Left colon (tissue), 2 donors: ENCODE results near the gene C16orf54. TPM values are rescaled to one million over a fixed set of nuclear protein-coding genes. Genes with fewer than 3 reads are reported as not detected.
"Not testable (repeated sequence)": the region's sequence is repeated elsewhere in the genome, so short reads cannot be mapped to it uniquely, and the experiment has no call there.

ENCODE experiments used
- ATAC-seq: fragments of 200-7000 bp; cut with Tn5 transposase; one replicate; pipeline ENCODE4 v1.9.1; 2020; ENCODE audit warnings: mild to moderate bottlenecking, moderate library complexity
- DNase-seq, 2 donors: peaks; one replicate each; pipeline ENCODE4 v3.0.0-alpha.2; 2020
- intact Hi-C, 2 donors: fragments of 100-400 bp; cut with DNase I in 1 of 2; cut with micrococcal nuclease in 1 of 2; formaldehyde crosslinking; loops; one replicate each; pipeline versions ENCODE4 v1.11.2 to v1.14.0; 2022; cut with DNase I, micrococcal nuclease
- total RNA-seq, 2 donors: library from RNA; stranded (reverse); fragmentation: NEBNext Ultra II Directional; extraction: Animal tissue kit (Norgen Biotek cat#: 25700); gene quantifications; one replicate each; pipeline ENCODE4 v1.2.1, GENCODE V29; 2021
- donor health status: DM: no; HTN: no; CAD: no.
- donor health status: DM: yes; HTN: yes; CAD: no.

The C16orf54 gene
- total RNA-seq, 2 donors from 2014 or later: 1.6 to 3.2 TPM

DNA sequence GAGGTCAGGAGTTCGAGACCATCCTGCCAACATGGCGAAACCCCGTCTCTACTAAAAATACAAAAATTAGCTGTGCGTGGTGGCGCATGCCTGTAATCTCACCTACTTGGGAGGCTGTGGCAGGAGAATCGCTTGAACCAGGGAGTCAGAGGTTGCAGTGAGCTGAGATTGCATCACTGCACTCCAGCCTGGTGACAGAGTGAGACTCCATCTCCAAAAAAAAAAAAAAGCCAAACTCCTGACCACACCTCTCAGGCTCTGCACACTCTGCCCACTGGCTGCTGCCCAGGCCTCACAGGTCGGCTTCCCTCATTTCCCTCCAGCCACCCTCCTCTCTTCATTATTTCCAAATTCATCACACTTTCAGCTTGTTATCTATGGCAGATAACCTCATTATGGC lies 26.5 kb upstream of the C16orf54 start:
- DNase-seq, intact Hi-C loops, ATAC-seq: not testable (repeated sequence)

DNA sequence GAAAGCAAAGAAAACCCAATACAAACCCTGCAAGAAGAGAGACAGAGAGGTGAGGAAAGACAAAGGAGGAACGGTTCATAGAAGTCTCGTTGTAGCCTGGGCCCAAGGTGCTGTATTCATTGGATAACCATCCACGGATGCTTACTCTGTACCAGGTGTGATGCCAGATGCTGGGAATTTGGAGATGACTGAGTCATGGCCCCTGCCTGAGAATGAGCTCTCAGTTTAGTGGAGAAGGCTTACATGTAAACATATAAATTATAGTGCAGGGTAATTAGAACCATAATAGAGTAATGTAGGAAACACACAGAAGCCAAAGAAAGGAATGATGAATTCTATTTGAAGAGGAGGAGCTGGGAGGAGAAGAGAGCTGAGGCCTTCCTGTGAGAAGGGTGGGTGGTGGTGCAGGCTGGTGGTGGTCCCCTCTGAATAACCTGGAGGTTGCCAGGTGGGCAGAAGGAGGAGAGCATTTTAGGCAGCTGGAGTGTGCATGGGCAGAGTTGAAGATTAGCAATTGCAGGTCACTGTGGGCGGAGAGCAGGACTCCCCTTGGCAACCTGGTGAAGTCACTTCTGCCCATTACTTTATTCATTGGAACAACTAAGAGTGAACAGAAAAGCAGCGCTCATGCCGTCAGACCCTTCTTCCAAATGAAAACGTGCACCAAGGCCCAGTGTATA lies 24.6 kb upstream of the C16orf54 start:
- ATAC-seq (peak; percentile 59), DNase-seq (peak in 1 of 2 donors; percentile 45)
- intact Hi-C loops: no loop called here

GRCh38 chr16:29769507-29769906 lies 23.7 kb upstream of the C16orf54 start:
- intact Hi-C loops: no loop called here
- no peak for ATAC-seq
- no peak for DNase-seq

- ATAC-seq (no peak), DNase-seq (no peak)
- intact Hi-C loops: no loop called here
Observed at GRCh38 chr16:29767062-29767461, 21.3 kb upstream of the C16orf54 start.

GRCh38 chr16:29766571-29766970 lies 20.8 kb upstream of the C16orf54 start:
- ATAC-seq (no peak), DNase-seq (no peak)
- intact Hi-C loops: no loop called here

- ATAC-seq (peak; percentile 86), DNase-seq (peak; percentile 59 to 81)
- intact Hi-C loops: no loop called here
Observed at GRCh38 chr16:29765167-29766032, 19.6 kb upstream of the C16orf54 start.

GRCh38 chr16:29763326-29763725 lies 17.5 kb upstream of the C16orf54 start:
- ATAC-seq (no peak), DNase-seq (no peak)
- intact Hi-C loops: no loop called here

DNA sequence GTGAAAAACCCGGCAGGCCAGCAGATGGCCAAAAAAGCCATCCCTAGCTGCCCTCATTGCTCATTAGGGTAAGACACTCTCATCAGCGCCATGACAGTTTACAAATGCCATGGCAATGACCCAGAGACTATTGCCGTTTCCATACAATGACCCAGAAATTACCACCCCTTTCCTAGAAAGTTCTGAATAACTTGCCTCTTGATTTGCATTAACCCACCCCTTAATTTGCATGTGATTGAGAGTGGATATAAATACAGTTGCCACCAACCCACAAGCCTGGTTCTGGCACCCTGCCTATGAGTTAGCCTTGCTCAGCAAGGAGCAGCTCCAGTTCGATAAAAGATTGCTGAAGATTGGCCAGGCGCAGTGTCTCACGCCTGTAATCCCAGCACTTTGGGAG lies 16.1 kb upstream of the C16orf54 start:
- intact Hi-C loops: no loop called here
- ATAC-seq: no peak
- DNase-seq: no peak

- DNase-seq: peak in 1 of 2 donors; percentile 45
- intact Hi-C loops: not testable (repeated sequence)
- ATAC-seq: peak; percentile 52
Observed at GRCh38 chr16:29761280-29761651, 15.5 kb upstream of the C16orf54 start.

GRCh38 chr16:29760567-29761279 lies 14.9 kb upstream of the C16orf54 start:
- no peak for DNase-seq
- intact Hi-C loops: no loop called here

GRCh38 chr16:29757950-29758466 lies 12.2 kb upstream of the C16orf54 start:
- no peak for DNase-seq
- ATAC-seq: no peak
- intact Hi-C loops: no loop called here

More at GRCh38 chr16:29760567-29761279, 14.9 kb upstream of the C16orf54 start:
- ATAC-seq: peak; percentile 70

GRCh38 chr16:29757086-29757485 lies 11.3 kb upstream of the C16orf54 start:
- intact Hi-C loops, DNase-seq, ATAC-seq: not testable (repeated sequence)

- intact Hi-C loops: no loop called here
- ATAC-seq (peak; percentile 36), DNase-seq (no peak)
Observed at GRCh38 chr16:29756654-29757053, 10.9 kb upstream of the C16orf54 start.

- ATAC-seq: no peak
Observed at GRCh38 chr16:29753516-29753915, 7.7 kb upstream of the C16orf54 start.

DNA sequence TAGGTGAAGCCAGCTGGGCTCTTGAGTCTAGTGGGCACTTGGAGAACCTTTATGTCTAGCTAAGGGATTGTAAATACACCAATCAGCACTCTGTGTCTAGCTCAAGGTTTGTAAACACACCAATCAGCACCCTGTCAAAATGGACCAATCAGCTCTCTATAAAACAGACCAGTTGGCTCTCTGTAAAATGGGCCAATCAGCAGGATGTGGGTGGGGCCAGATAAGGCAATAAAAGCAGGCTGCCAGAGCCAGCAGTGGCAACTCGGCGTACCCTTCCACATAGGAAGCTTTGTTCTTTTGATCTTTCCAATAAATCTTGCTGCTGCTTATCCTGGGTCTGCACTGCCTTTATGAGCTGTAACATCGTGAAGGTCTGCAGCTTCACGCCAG lies 3.0 kb upstream of the C16orf54 start:
- ATAC-seq: peak; percentile 2
- intact Hi-C loops, DNase-seq: not testable (repeated sequence)

More at GRCh38 chr16:29753516-29753915, 7.7 kb upstream of the C16orf54 start:
- intact Hi-C loops: no loop called here
- no peak for DNase-seq

GRCh38 chr16:29747947-29748759 lies 2.4 kb upstream of the C16orf54 start:
- intact Hi-C loops: no loop called here
- DNase-seq (no peak), ATAC-seq (peak; percentile 55)

GRCh38 chr16:29746518-29746917 lies 728 bp upstream of the C16orf54 start:
- DNase-seq, ATAC-seq, intact Hi-C loops: not testable (repeated sequence)

- no peak for ATAC-seq
- peak in 1 of 2 donors; percentile 36 for DNase-seq
- intact Hi-C loops: no loop called here
Observed at GRCh38 chr16:29745121-29745852, 503 bp downstream of the C16orf54 start.
